ENCODE results near the gene IQSEC3.

IQSEC3 gene

GRCh38 chr12:143964-144649, 77.5 kb downstream of the IQSEC3 start:
- H3K36me3 Mint-ChIP-seq (ENCODE audit: low read depth): no peaks in the 10 kb centered on the region
- H3K4me1 Mint-ChIP-seq (ENCODE audit: low read depth): peaks cover 9% of the 10 kb centered on the region
- H3K27ac Mint-ChIP-seq: no peak overlapping the region
- peak overlapping the region; percentile 17 for H3K4me3 Mint-ChIP-seq
- peaks cover 24% of the 10 kb centered on the region for H3K27me3 Mint-ChIP-seq (ENCODE audit: low read depth)
- H3K9me3 Mint-ChIP-seq: no peaks in the 10 kb centered on the region

- peaks cover 9% of the 10 kb centered on the region for H3K4me1 Mint-ChIP-seq (ENCODE audit: low read depth)
- H3K4me3 Mint-ChIP-seq: peak overlapping the region; percentile 17
- no peak overlapping the region for H3K27ac Mint-ChIP-seq
- peaks cover 18% of the 10 kb centered on the region for H3K27me3 Mint-ChIP-seq (ENCODE audit: low read depth)
- H3K36me3 Mint-ChIP-seq (ENCODE audit: low read depth): no peaks in the 10 kb centered on the region
- H3K9me3 Mint-ChIP-seq: no peaks in the 10 kb centered on the region
These were observed 78.2 kb downstream of the IQSEC3 start for GRCh38 chr12:144650-145284.

- no peaks in the 10 kb centered on the region for H3K9me3 Mint-ChIP-seq
- peaks cover 9% of the 10 kb centered on the region for H3K4me1 Mint-ChIP-seq (ENCODE audit: low read depth)
- H3K27me3 Mint-ChIP-seq (ENCODE audit: low read depth): peaks cover 11% of the 10 kb centered on the region
- H3K27ac Mint-ChIP-seq: no peak overlapping the region
- no peaks in the 10 kb centered on the region for H3K36me3 Mint-ChIP-seq (ENCODE audit: low read depth)
- H3K4me3 Mint-ChIP-seq: no peak overlapping the region
These were observed 78.9 kb downstream of the IQSEC3 start for GRCh38 chr12:145369-145960.

- Mint-ChIP-seq H3K27ac (no peak overlapping the region), H3K27me3 (ENCODE audit: low read depth) (peaks cover 6% of the 10 kb centered on the region), H3K4me1 (ENCODE audit: low read depth) (peaks cover 9% of the 10 kb centered on the region), H3K36me3 (ENCODE audit: low read depth) (no peaks in the 10 kb centered on the region), H3K4me3 (no peak overlapping the region), H3K9me3 (no peaks in the 10 kb centered on the region)
These were observed 80.7 kb downstream of the IQSEC3 start for GRCh38 chr12:147242-147641.

- no peak overlapping the region for H3K4me3 Mint-ChIP-seq
- peaks cover 9% of the 10 kb centered on the region for H3K4me1 Mint-ChIP-seq (ENCODE audit: low read depth)
- H3K27me3 Mint-ChIP-seq (ENCODE audit: low read depth): peaks cover 7% of the 10 kb centered on the region
- H3K9me3 Mint-ChIP-seq: no peaks in the 10 kb centered on the region
- no peak overlapping the region for H3K27ac Mint-ChIP-seq
- H3K36me3 Mint-ChIP-seq (ENCODE audit: low read depth): no peaks in the 10 kb centered on the region
These were observed 82.3 kb downstream of the IQSEC3 start for GRCh38 chr12:148676-149416.

- Mint-ChIP-seq H3K4me1 (ENCODE audit: low read depth) (no peaks in the 10 kb centered on the region), H3K4me3 (no peak overlapping the region), H3K36me3 (ENCODE audit: low read depth) (no peaks in the 10 kb centered on the region), H3K9me3 (no peaks in the 10 kb centered on the region), H3K27ac (no peak overlapping the region), H3K27me3 (ENCODE audit: low read depth) (peaks cover 7% of the 10 kb centered on the region)
These were observed 85.0 kb downstream of the IQSEC3 start for GRCh38 chr12:151579-151978.

GRCh38 chr12:152440-152839, 85.9 kb downstream of the IQSEC3 start:
- no peaks in the 10 kb centered on the region for H3K36me3 Mint-ChIP-seq (ENCODE audit: low read depth)
- H3K27ac Mint-ChIP-seq: no peak overlapping the region
- H3K4me1 Mint-ChIP-seq (ENCODE audit: low read depth): no peaks in the 10 kb centered on the region
- H3K9me3 Mint-ChIP-seq: no peaks in the 10 kb centered on the region
- H3K4me3 Mint-ChIP-seq: no peak overlapping the region
- peaks cover 7% of the 10 kb centered on the region for H3K27me3 Mint-ChIP-seq (ENCODE audit: low read depth)

- no peaks in the 10 kb centered on the region for H3K36me3 Mint-ChIP-seq (ENCODE audit: low read depth)
- H3K27ac Mint-ChIP-seq: no peak overlapping the region
- peaks cover 7% of the 10 kb centered on the region for H3K27me3 Mint-ChIP-seq (ENCODE audit: low read depth)
- H3K4me3 Mint-ChIP-seq: no peak overlapping the region
- H3K9me3 Mint-ChIP-seq: no peaks in the 10 kb centered on the region
- no peaks in the 10 kb centered on the region for H3K4me1 Mint-ChIP-seq (ENCODE audit: low read depth)
These were observed 86.6 kb downstream of the IQSEC3 start for GRCh38 chr12:153080-153746.

GRCh38 chr12:154058-154457, 87.5 kb downstream of the IQSEC3 start:
- no peaks in the 10 kb centered on the region for H3K36me3 Mint-ChIP-seq (ENCODE audit: low read depth)
- no peaks in the 10 kb centered on the region for H3K9me3 Mint-ChIP-seq
- no peak overlapping the region for H3K27ac Mint-ChIP-seq
- peaks cover 7% of the 10 kb centered on the region for H3K27me3 Mint-ChIP-seq (ENCODE audit: low read depth)
- no peak overlapping the region for H3K4me3 Mint-ChIP-seq
- H3K4me1 Mint-ChIP-seq (ENCODE audit: low read depth): no peaks in the 10 kb centered on the region

- Mint-ChIP-seq H3K36me3 (ENCODE audit: low read depth) (no peaks in the 10 kb centered on the region), H3K9me3 (no peaks in the 10 kb centered on the region), H3K27me3 (ENCODE audit: low read depth) (peaks cover 7% of the 10 kb centered on the region), H3K27ac (no peak overlapping the region), H3K4me3 (no peak overlapping the region), H3K4me1 (ENCODE audit: low read depth) (no peaks in the 10 kb centered on the region)
These were observed 88.4 kb downstream of the IQSEC3 start for GRCh38 chr12:155006-155405.

GRCh38 chr12:155646-156045, 89.1 kb downstream of the IQSEC3 start:
- Mint-ChIP-seq H3K27me3 (ENCODE audit: low read depth) (peaks cover 7% of the 10 kb centered on the region), H3K36me3 (ENCODE audit: low read depth) (no peaks in the 10 kb centered on the region), H3K4me1 (ENCODE audit: low read depth) (no peaks in the 10 kb centered on the region), H3K9me3 (no peaks in the 10 kb centered on the region), H3K27ac (no peak overlapping the region), H3K4me3 (no peak overlapping the region)

GRCh38 chr12:156945-157344, 90.4 kb downstream of the IQSEC3 start:
- Mint-ChIP-seq H3K36me3 (ENCODE audit: low read depth) (no peaks in the 10 kb centered on the region), H3K27me3 (ENCODE audit: low read depth) (peaks cover 7% of the 10 kb centered on the region), H3K9me3 (no peaks in the 10 kb centered on the region), H3K4me1 (ENCODE audit: low read depth) (no peaks in the 10 kb centered on the region), H3K27ac (no peak overlapping the region), H3K4me3 (no peak overlapping the region)

GRCh38 chr12:157644-158043, 91.1 kb downstream of the IQSEC3 start:
- Mint-ChIP-seq H3K4me1 (ENCODE audit: low read depth) (no peaks in the 10 kb centered on the region), H3K4me3 (no peak overlapping the region), H3K27me3 (ENCODE audit: low read depth) (peaks cover 3% of the 10 kb centered on the region), H3K36me3 (ENCODE audit: low read depth) (no peaks in the 10 kb centered on the region), H3K9me3 (no peaks in the 10 kb centered on the region), H3K27ac (no peak overlapping the region)

GRCh38 chr12:159156-159782, 92.7 kb downstream of the IQSEC3 start:
- no peaks in the 10 kb centered on the region for H3K36me3 Mint-ChIP-seq (ENCODE audit: low read depth)
- H3K27me3 Mint-ChIP-seq (ENCODE audit: low read depth): no peaks in the 10 kb centered on the region
- H3K9me3 Mint-ChIP-seq: no peaks in the 10 kb centered on the region
- H3K4me1 Mint-ChIP-seq (ENCODE audit: low read depth): no peaks in the 10 kb centered on the region
- no peak overlapping the region for H3K4me3 Mint-ChIP-seq
- no peak overlapping the region for H3K27ac Mint-ChIP-seq
